Type B pancreatic cell (in vitro differentiated cells): ENCODE results near the gene SPATA2L. TPM values are rescaled to one million over a fixed set of nuclear protein-coding genes. Genes with fewer than 3 reads are reported as not detected.
A peak's percentile ranks its signal among the peaks of the same experiment; 100 is the strongest.

ENCODE experiments used
- DNase-seq: peaks from one replicate; pipeline ENCODE4 v3.0.0; 2021; ENCODE audit warnings: mixed read lengths; ENCODE audit not compliant: unreplicated experiment; ENCODE audit errors: extremely low spot score
- H3K27ac Mint-ChIP-seq: 2 replicates; pipeline ENCODE4 v1.8.0; 2021; ENCODE audit warnings: mild to moderate bottlenecking, mixed read lengths
- H3K27me3 Mint-ChIP-seq: 2 replicates; pipeline ENCODE4 v1.8.0; 2021; ENCODE audit warnings: mixed read lengths
- H3K36me3 Mint-ChIP-seq: 2 replicates; pipeline ENCODE4 v1.8.0; 2021; ENCODE audit warnings: mixed read lengths
- H3K4me1 Mint-ChIP-seq: one replicate; pipeline ENCODE4 v1.8.0; 2021; ENCODE audit warnings: mixed read lengths; ENCODE audit not compliant: unreplicated experiment
- H3K4me3 Mint-ChIP-seq: 2 replicates; pipeline ENCODE4 v1.8.0; 2021; ENCODE audit warnings: mild to moderate bottlenecking, mixed read lengths
- H3K9me3 Mint-ChIP-seq: 2 replicates; pipeline ENCODE4 v1.8.0; 2021; ENCODE audit warnings: mixed read lengths
- CTCF ChIP-seq: fragments of 200-600 bp; sonication (generic); conservative IDR thresholded peaks from 2 replicates; pipeline ENCODE4 v1.5.0; 2021; ENCODE audit warnings: antibody characterized with exemption, mild to moderate bottlenecking
- total RNA-seq: library from RNA; stranded (reverse); gene quantifications from 2 replicates; pipeline ENCODE4 v1.2.1, GENCODE V29; 2021; ENCODE audit warnings: low replicate concordance

SPATA2L gene
- total RNA-seq, 1 donor from 2014 or later, result 12.6 TPM

GRCh38 chr16:89661215-89661614 lies 40.3 kb downstream of the SPATA2L start:
- Mint-ChIP-seq H3K4me1 (peaks cover 7% of the 10 kb centered on the region), H3K27ac (no peak overlapping the region), H3K4me3 (peak overlapping the region; percentile 24), H3K9me3 (no peaks in the 10 kb centered on the region), H3K36me3 (peaks cover 34% of the 10 kb centered on the region), H3K27me3 (no peaks in the 10 kb centered on the region)
- DNase-seq, result no peak
- no peak for TF ChIP-seq CTCF

GRCh38 chr16:89660146-89660545 lies 41.4 kb downstream of the SPATA2L start:
- Mint-ChIP-seq H3K9me3 (no peaks in the 10 kb centered on the region), H3K27ac (no peak overlapping the region), H3K36me3 (peaks cover 33% of the 10 kb centered on the region), H3K4me1 (peaks cover 7% of the 10 kb centered on the region), H3K27me3 (no peaks in the 10 kb centered on the region), H3K4me3 (peak overlapping the region; percentile 45)
- DNase-seq, result no peak
- TF ChIP-seq CTCF, result no peak

GRCh38 chr16:89658221-89658879 lies 43.2 kb downstream of the SPATA2L start:
- DNase-seq, result no peak
- peaks cover 12% of the 10 kb centered on the region for H3K4me1 Mint-ChIP-seq
- peaks cover 24% of the 10 kb centered on the region for H3K36me3 Mint-ChIP-seq
- H3K9me3 Mint-ChIP-seq, result no peaks in the 10 kb centered on the region
- peak overlapping the region; percentile 82 for H3K27ac Mint-ChIP-seq
- TF ChIP-seq CTCF, result no peak
- H3K27me3 Mint-ChIP-seq, result no peaks in the 10 kb centered on the region
- peak overlapping the region; percentile 92 for H3K4me3 Mint-ChIP-seq

GRCh38 chr16:89657442-89658220 lies 43.9 kb downstream of the SPATA2L start, which contains the start of the genes CHMP1A and SPATA33:
Gene CHMP1A (minus strand): TSS chr16:89657708. CDS start chr16:89657588, 120 bp downstream.
Gene SPATA33 (plus strand): TSS chr16:89657836. CDS start chr16:89657912, 76 bp downstream.
- H3K9me3 Mint-ChIP-seq, result no peaks in the 10 kb centered on the region

More at GRCh38 chr16:89657442-89658220, 43.9 kb downstream of the SPATA2L start, which contains the start of the genes CHMP1A and SPATA33:
- Mint-ChIP-seq H3K27ac (peak within 1 kb of the TSS; percentile 82), H3K36me3 (peaks cover 22% of the 10 kb centered on the region), H3K27me3 (no peaks in the 10 kb centered on the region), H3K4me1 (peaks cover 12% of the 10 kb centered on the region), H3K4me3 (peak within 1 kb of the TSS; percentile 92)
- TF ChIP-seq CTCF, result no peak
- DNase-seq, result peak; percentile 96
